ENCODE data around the gene SCUBE1. TPM values are rescaled to one million over a fixed set of nuclear protein-coding genes. Genes with fewer than 3 reads are reported as not detected.
A peak's percentile ranks its signal among the peaks of the same experiment; 100 is the strongest.

Gene SCUBE1
- polyA plus RNA-seq, 1 of the 3 experiments (the other 2 are of a cell fraction): 0.56 TPM

DNA sequence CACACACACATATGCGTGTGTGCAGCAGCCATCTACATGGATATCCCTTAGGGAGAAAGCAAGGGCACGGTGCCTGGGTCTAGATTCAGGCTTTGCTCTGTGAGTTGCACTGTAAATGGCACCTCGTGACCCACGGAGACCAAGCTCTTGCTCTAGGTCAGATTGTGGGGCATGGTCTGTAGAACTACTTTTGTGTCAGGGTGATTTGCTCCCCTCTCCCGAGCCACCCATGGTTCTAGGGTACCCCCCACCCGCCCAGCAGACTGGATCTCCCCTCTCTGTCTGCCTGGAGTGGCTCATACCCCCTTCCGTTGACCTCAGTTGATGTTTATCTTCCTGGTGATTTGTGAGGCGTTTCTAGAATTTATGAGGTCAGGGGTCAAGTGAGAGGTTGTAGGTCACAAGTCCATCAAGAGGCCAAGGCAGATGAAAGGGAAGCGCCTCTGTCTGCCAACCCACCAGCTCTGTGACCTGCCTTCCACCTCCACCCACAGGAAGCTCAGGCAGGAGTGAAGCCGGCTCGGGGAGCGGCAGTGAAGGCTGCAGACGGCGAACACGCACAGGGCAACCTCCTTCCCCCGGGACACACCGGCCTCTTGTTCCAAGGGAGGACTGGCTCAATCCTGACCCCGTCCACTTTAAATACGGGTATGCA, 80.1 kb downstream of the SCUBE1 start:
- H3K4me2 ChIP-seq: no peak overlapping the region
- no peaks in the 10 kb centered on the region for H4K20me1 ChIP-seq (ENCODE audit: insufficient read depth)
- H3K79me2 ChIP-seq (ENCODE audit: insufficient read depth): no peaks in the 10 kb centered on the region
- no peak overlapping the region for H2AFZ ChIP-seq (ENCODE audit: low read depth)
- no peak overlapping the region for H3K9ac ChIP-seq
- H3K4me3 ChIP-seq (ENCODE audit: low read depth in 2 of 2, low read length in 1 of 2): no peak overlapping the region
- 80% methylated on average over 2 of the region's 19 CpGs for WGBS (ENCODE audit: low lambda C conversion rate)
- DNase-seq: no peak
- no peaks in the 10 kb centered on the region for H3K27me3 ChIP-seq (ENCODE audit: insufficient read depth)
- H3K4me1 ChIP-seq (ENCODE audit: control insufficient read depth in 1 of 2, insufficient read depth in 2 of 2, low read depth in 1 of 2, low read length in 1 of 2): peaks cover 0 to 59% of the 10 kb centered on the region in 2 experiments; a peak in 2 of 4 replicates
- no peaks in the 10 kb centered on the region for H3K9me2 ChIP-seq
- H3K36me3 ChIP-seq (replicated peaks in 1 of 2; ENCODE audit: control insufficient read depth in 1 of 2, insufficient read depth in 2 of 2, low read length in 1 of 2): no peaks in the 10 kb centered on the region
- ChIA-PET POLR2A (no interaction called here), CTCF (interaction anchor here (1.3 to 5.3 kb wide), 3 partner anchors 10 to 83 kb away, joined by 4 to 34 read pairs (median 33); no protein-coding TSS in a partner anchor)
- TF ChIP-seq, protein P1, sequence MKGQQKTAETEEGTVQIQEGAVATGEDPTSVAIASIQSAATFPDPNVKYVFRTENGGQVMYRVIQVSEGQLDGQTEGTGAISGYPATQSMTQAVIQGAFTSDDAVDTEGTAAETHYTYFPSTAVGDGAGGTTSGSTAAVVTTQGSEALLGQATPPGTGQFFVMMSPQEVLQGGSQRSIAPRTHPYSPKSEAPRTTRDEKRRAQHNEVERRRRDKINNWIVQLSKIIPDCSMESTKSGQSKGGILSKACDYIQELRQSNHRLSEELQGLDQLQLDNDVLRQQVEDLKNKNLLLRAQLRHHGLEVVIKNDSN (IDR thresholded peaks at IDR 0.05; ENCODE audit: borderline replicate concordance, low read depth): no peak
- TF ChIP-seq RFX5 (IDR thresholded peaks at IDR 0.05; ENCODE audit: low read length): no peak
- TF ChIP-seq YY1 (IDR thresholded peaks at IDR 0.05; ENCODE audit: low read depth): no peak
- TF ChIP-seq EP300 (IDR thresholded peaks at IDR 0.05; ENCODE audit: borderline replicate concordance in 1 of 2, low read depth in 1 of 2, low read length in 1 of 2): no peak
- TF ChIP-seq RXRA (IDR thresholded peaks at IDR 0.05; ENCODE audit: borderline replicate concordance, low read depth): no peak
- no peak for TF ChIP-seq CHD2 (IDR thresholded peaks at IDR 0.05; ENCODE audit: low read length, partially characterized antibody)
- TF ChIP-seq, protein P2, sequence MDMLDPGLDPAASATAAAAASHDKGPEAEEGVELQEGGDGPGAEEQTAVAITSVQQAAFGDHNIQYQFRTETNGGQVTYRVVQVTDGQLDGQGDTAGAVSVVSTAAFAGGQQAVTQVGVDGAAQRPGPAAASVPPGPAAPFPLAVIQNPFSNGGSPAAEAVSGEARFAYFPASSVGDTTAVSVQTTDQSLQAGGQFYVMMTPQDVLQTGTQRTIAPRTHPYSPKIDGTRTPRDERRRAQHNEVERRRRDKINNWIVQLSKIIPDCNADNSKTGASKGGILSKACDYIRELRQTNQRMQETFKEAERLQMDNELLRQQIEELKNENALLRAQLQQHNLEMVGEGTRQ (IDR thresholded peaks at IDR 0.05; ENCODE audit: borderline replicate concordance, low read depth, low read length): no peak
- TF ChIP-seq MXI1 (IDR thresholded peaks at IDR 0.05; ENCODE audit: low read depth, low read length): no peak
- TF ChIP-seq, protein P3, sequence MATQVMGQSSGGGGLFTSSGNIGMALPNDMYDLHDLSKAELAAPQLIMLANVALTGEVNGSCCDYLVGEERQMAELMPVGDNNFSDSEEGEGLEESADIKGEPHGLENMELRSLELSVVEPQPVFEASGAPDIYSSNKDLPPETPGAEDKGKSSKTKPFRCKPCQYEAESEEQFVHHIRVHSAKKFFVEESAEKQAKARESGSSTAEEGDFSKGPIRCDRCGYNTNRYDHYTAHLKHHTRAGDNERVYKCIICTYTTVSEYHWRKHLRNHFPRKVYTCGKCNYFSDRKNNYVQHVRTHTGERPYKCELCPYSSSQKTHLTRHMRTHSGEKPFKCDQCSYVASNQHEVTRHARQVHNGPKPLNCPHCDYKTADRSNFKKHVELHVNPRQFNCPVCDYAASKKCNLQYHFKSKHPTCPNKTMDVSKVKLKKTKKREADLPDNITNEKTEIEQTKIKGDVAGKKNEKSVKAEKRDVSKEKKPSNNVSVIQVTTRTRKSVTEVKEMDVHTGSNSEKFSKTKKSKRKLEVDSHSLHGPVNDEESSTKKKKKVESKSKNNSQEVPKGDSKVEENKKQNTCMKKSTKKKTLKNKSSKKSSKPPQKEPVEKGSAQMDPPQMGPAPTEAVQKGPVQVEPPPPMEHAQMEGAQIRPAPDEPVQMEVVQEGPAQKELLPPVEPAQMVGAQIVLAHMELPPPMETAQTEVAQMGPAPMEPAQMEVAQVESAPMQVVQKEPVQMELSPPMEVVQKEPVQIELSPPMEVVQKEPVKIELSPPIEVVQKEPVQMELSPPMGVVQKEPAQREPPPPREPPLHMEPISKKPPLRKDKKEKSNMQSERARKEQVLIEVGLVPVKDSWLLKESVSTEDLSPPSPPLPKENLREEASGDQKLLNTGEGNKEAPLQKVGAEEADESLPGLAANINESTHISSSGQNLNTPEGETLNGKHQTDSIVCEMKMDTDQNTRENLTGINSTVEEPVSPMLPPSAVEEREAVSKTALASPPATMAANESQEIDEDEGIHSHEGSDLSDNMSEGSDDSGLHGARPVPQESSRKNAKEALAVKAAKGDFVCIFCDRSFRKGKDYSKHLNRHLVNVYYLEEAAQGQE (IDR thresholded peaks at IDR 0.05; ENCODE audit: low read depth, low read length): no peak
- no peak for TF ChIP-seq TEAD4 (IDR thresholded peaks at IDR 0.05; ENCODE audit: borderline replicate concordance, insufficient read depth)
- no peak for TF ChIP-seq EZH2phosphoT487 (IDR thresholded peaks at IDR 0.05; ENCODE audit: borderline replicate concordance, low read depth)
- TF ChIP-seq SIN3A (IDR thresholded peaks at IDR 0.05; ENCODE audit: borderline replicate concordance, low read depth, low read length): no peak
- TF ChIP-seq NRF1 (IDR thresholded peaks at IDR 0.05; ENCODE audit: low read depth, low read length): no peak
- TF ChIP-seq, protein P4, sequence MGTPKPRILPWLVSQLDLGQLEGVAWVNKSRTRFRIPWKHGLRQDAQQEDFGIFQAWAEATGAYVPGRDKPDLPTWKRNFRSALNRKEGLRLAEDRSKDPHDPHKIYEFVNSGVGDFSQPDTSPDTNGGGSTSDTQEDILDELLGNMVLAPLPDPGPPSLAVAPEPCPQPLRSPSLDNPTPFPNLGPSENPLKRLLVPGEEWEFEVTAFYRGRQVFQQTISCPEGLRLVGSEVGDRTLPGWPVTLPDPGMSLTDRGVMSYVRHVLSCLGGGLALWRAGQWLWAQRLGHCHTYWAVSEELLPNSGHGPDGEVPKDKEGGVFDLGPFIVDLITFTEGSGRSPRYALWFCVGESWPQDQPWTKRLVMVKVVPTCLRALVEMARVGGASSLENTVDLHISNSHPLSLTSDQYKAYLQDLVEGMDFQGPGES (IDR thresholded peaks at IDR 0.05; ENCODE audit: low read depth, low read length): no peak
- no peak for TF ChIP-seq JUND (IDR thresholded peaks at IDR 0.05)
- no peak for TF ChIP-seq FOXJ3 (CRISPR knock-in tag; IDR thresholded peaks at IDR 0.05)
- no peak for TF ChIP-seq ELF1 (IDR thresholded peaks at IDR 0.05)
- peak overlapping the region in 1 of 2 experiments; percentile 85; a peak in 2 of 4 replicates for H3K27ac ChIP-seq (ENCODE audit: low read depth in 2 of 2, low read length in 1 of 2)
- no peaks in the 10 kb centered on the region for H3K9me3 ChIP-seq
- H3F3A ChIP-seq (replicated peaks; ENCODE audit: insufficient read depth): no peaks in the 10 kb centered on the region

Measured in SK-N-SH (cell line).